RWPE2 (cell line): ENCODE results near the gene MST1.

Source experiments
- ATAC-seq: fragments of 200-7000 bp; cut with Tn5 transposase; 3 replicates; pipeline ENCODE4 v1.9.1; 2021; ENCODE audit warnings: low read depth
- DNase-seq: peaks from one replicate; pipeline ENCODE4 v3.0.0-alpha.2; 2020; ENCODE audit warnings: low spot score
- H3K27ac ChIP-seq: fragments of 450-650 bp; 2 replicates; pipeline ENCODE4 v1.5.1; 2017; ENCODE audit warnings: mild to moderate bottlenecking; ENCODE audit not compliant: poor library complexity, severe bottlenecking
- H3K27me3 ChIP-seq: fragments of 250-450 bp; sonication (Bioruptor Pico); 2 replicates; pipeline ENCODE4 v1.5.1; 2021; ENCODE audit warnings: mild to moderate bottlenecking, moderate library complexity; ENCODE audit not compliant: insufficient read depth, poor library complexity, severe bottlenecking
- H3K36me3 ChIP-seq: fragments of 250-450 bp; sonication (Bioruptor Pico); 2 replicates; pipeline ENCODE4 v1.5.1; 2020; ENCODE audit warnings: low read depth, mild to moderate bottlenecking, moderate library complexity
- H3K4me1 ChIP-seq: fragments of 250-450 bp; sonication (Bioruptor Pico); 2 replicates; pipeline ENCODE4 v1.5.1; 2021; ENCODE audit warnings: mild to moderate bottlenecking, moderate library complexity; ENCODE audit not compliant: insufficient read depth, poor library complexity, severe bottlenecking
- H3K4me3 ChIP-seq: fragments of 250-450 bp; sonication (Bioruptor Pico); 2 replicates; pipeline ENCODE4 v1.5.1; 2021; ENCODE audit warnings: mild to moderate bottlenecking, moderate library complexity; ENCODE audit not compliant: severe bottlenecking
- H3K9me3 ChIP-seq: fragments of 250-450 bp; sonication (Bioruptor Pico); 2 replicates; pipeline ENCODE4 v1.5.1; 2021; ENCODE audit warnings: mild to moderate bottlenecking, moderate library complexity; ENCODE audit not compliant: severe bottlenecking
- TF ChIP-seq, protein P1 (sequence below): fragments of 450-650 bp; IDR thresholded peaks from one replicate; pipeline ENCODE4 v1.5.1; 2017; ENCODE audit warnings: mild to moderate bottlenecking, moderate library complexity; ENCODE audit not compliant: poor library complexity, severe bottlenecking

MST1 gene

DNA sequence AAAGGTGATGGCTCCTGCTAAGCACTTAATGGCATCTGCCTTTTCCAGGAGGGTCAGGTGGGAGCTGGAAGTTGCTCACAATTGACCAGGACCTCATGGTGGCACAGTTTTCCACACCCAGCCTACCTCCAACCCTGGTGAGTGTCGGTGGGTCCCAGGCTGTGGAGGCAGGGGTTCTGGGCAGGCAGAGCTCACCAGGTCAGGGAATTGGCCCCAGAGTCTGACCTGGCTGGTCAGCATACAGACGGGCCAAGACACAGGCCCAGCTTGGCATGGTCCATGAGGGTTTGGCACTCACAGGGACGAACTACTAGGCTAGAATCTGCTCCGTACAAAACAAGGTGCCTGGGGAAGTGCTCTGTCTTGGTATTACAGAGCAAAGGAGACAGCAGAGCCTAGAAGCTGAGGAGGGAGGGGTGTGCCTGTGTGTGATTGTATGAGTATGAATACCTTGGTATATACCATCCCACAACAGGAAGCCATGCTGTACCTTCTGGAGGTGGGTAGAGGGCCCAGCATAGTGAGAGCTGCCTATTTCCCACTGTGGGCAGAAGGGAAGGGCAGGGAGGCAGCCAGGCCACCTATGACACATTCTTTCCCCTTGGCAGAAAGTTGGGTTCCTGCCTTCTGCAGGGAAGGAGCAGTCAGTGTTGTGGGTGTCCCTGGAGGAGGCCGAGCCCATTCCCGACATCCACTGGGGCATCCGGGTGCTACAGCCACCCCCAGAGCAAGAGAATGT is 8.6 kb downstream of the MST1 start:
- Histone ChIP-seq H3K36me3 (peaks cover 78% of the 10 kb centered on the region), H3K27ac (no peak overlapping the region)

DNA sequence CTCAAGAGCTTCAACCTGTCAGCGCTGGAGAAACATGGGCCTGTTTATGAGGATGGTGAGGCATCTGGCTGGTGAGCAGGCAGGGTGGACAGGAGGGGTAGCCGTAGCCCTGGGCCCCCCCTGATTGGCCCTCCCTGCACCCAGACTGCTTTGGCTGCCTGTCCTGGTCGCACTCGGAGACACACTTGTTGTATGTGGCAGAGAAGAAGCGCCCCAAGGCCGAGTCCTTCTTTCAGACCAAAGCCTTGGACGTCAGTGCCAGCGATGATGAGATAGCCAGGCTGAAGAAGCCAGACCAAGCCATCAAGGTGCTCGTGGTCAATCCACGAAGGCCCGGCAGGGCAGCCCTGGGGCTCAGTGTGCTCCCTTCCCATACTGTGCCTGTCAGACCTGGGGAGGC is 13.4 kb downstream of the MST1 start:
- no peaks in the 10 kb centered on the region for H3K27me3 ChIP-seq
- ATAC-seq (no peak), DNase-seq (no peak)
- peaks cover 57% of the 10 kb centered on the region for H3K36me3 ChIP-seq
- H3K4me1 ChIP-seq = no peaks in the 10 kb centered on the region
- TF ChIP-seq, protein P1, sequence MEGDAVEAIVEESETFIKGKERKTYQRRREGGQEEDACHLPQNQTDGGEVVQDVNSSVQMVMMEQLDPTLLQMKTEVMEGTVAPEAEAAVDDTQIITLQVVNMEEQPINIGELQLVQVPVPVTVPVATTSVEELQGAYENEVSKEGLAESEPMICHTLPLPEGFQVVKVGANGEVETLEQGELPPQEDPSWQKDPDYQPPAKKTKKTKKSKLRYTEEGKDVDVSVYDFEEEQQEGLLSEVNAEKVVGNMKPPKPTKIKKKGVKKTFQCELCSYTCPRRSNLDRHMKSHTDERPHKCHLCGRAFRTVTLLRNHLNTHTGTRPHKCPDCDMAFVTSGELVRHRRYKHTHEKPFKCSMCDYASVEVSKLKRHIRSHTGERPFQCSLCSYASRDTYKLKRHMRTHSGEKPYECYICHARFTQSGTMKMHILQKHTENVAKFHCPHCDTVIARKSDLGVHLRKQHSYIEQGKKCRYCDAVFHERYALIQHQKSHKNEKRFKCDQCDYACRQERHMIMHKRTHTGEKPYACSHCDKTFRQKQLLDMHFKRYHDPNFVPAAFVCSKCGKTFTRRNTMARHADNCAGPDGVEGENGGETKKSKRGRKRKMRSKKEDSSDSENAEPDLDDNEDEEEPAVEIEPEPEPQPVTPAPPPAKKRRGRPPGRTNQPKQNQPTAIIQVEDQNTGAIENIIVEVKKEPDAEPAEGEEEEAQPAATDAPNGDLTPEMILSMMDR = no peak
- H3K4me3 ChIP-seq = no peak overlapping the region
- no peak overlapping the region for H3K27ac ChIP-seq
- no peaks in the 10 kb centered on the region for H3K9me3 ChIP-seq

More for the DNA sequence above, 8.6 kb downstream of the MST1 start:
- Histone ChIP-seq H3K9me3 (no peaks in the 10 kb centered on the region), H3K4me1 (no peaks in the 10 kb centered on the region), H3K4me3 (no peak overlapping the region), H3K27me3 (no peaks in the 10 kb centered on the region)
- TF ChIP-seq, protein P1 = no peak
- ATAC-seq = no peak
- DNase-seq = no peak

DNA sequence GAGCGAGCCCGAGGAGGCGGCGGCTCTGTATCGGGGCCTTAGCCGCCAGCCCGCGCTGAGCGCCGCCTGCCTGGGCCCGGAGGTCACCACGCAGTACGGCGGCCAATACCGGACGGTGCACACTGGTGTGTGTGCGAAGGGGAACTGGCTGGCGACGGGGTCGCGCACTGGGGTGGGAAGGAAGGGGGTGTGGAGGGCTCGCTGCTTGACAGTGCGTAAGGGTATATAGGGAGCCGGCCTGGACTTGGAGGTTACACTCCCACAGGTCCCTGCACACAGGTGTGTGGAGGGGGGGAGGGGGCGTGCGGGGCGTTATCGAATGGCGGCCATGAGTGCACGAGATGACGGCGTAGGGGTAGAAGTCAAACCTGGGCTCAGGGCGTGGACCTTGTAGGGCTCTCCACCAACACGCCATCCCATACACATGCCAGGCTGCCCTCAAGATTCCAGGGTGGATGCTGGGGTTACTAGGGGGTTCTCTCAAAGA is 14.7 kb downstream of the MST1 start:
- Histone ChIP-seq H3K27me3 (no peaks in the 10 kb centered on the region), H3K4me1 (no peaks in the 10 kb centered on the region), H3K27ac (peak overlapping the region; percentile 79), H3K4me3 (peak overlapping the region; percentile 73), H3K9me3 (no peaks in the 10 kb centered on the region), H3K36me3 (peaks cover 46% of the 10 kb centered on the region)
- ATAC-seq (peak; percentile 11), DNase-seq (no peak)
- TF ChIP-seq, protein P1 = no peak

DNA sequence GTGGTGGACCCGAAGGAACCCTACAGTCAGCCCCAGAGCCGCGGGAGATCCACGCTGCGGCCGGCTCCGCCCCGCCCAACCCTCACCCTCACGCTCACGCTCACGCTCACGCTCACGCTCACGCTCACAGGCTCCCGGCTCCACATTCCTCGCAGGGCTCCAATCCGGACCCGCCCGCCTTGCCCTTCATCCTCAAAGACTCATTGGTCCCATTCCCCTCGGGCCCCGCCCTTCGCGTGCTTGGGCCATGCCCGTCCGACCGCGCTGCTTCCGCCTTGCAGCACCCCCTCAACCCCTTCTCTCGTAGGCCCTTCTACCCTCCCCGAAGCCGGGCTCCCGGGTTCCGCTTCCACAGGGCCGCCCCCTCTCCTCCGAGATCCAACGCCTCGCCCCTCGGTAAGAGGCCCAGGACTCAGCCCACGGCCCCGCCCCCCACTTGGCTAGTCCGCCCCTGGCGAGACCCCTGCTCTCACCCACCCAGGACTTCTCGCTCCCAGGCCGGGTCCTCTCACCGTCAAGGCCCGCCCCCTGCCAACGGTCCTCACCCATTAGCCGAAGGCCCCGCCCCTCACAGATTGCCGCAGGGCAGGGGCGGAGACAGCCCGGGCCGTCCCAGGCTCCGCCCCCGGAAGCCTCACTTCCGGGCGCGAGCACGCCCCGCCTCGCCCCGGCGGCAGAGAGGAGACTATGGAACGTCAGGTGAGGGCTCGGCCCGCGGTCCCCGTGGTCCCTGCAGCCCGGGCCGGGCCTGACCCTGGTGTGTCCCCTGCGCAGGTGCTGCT is 15.4 kb downstream of the MST1 start, which contains the start of gene APEH:
TSS of gene APEH (plus strand) at position 637 of the 782 bp plus-strand sequence. CDS start at position 688, 51 bp downstream.
- peak; percentile 99 for DNase-seq
- Histone ChIP-seq H3K4me3 (peak within 1 kb of the TSS; percentile 73), H3K27ac (peak within 1 kb of the TSS; percentile 79), H3K9me3 (no peaks in the 10 kb centered on the region), H3K36me3 (peaks cover 39% of the 10 kb centered on the region), H3K27me3 (no peaks in the 10 kb centered on the region), H3K4me1 (peaks cover 4% of the 10 kb centered on the region)
- ATAC-seq = peak; percentile 86
- TF ChIP-seq, protein P1 = no peak
